Stimulated activated CD8-positive, alpha-beta memory T cell treated with anti-CD3 and anti-CD28 coated beads, Interleukin-4, amount 100 ng/mL, for 48 hours (primary cell): ENCODE measurements around the gene RAPGEF3.
A peak's percentile ranks its signal among the peaks of the same experiment; 100 is the strongest.

Experiments used
- DNase-seq: peaks from one replicate; pipeline ENCODE4 v3.0.0-alpha.2; 2020

RAPGEF3 gene

GRCh38 chr12:47717443-47718193 lies 41.1 kb downstream of the RAPGEF3 start:
- peak; percentile 65 for DNase-seq

DNA sequence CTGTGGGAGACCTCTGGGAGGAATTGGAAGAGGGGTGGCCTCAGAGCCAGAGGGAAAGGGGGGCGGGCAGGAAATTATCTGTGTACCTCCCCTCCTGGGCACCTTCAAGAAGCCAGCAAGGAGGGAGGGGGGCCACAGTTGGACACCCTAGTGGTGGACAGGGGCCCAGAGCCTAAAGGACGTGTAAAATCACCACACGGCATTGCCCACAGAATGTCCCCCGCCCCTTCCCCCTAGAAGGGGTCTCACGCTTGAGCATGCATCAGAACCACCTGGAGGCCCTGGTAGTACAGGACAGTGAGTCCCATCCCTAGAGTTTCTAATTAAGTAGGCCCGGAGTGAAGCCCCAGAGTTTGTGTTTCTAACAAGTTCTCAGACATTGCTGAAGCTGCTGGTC lies 41.6 kb downstream of the RAPGEF3 start:
- DNase-seq, result no peak

- DNase-seq, result peak; percentile 22
Measured at GRCh38 chr12:47715877-47716548, 42.7 kb downstream of the RAPGEF3 start.

DNA sequence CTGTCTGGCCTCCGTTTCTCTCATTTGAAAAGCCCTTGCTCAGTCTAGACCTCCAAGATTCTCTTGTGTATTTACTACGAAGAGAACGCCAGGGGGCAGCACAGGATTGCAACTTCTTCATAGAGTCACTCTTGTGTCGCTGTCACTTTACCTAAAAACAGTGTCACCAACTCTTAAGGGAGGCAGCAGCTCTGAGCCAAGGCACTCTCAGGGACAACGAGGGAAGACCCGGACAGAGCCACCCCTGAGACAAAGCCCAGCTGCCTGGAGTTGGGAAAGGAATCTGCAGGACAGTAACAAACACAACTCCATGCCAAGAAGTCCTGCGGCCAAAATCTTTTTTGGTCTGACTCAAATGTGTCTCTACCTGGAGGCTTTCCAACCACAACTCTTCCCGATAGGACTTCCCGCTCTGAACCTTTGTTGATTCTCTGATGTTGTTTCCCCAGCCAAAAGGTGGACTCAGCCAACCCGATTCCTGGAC lies 43.2 kb downstream of the RAPGEF3 start:
- peak; percentile 87 for DNase-seq

- DNase-seq, result peak; percentile 12
Measured at GRCh38 chr12:47714826-47715386, 43.8 kb downstream of the RAPGEF3 start.

- DNase-seq, result no peak
Measured at GRCh38 chr12:47712171-47712570, 46.5 kb downstream of the RAPGEF3 start.

DNA sequence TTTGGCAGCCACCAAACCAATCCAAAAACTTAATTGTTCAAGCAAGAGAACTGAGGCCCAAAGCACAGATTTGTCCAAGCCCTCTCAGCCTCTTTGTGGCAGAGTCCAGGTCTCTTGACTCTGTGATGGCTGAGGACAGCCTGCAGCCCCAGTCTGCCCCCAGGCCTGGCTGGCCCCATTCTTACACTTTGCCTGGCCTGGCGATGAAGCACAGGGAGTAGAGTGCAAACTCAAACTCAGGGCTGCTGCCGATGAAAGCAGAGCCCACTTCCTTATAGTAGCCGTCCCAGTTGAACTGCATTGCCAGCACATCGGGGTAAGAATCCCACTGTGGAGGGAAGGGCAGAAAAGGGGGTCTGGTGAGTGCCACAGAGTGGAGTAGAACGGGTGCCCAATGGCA lies 47.2 kb downstream of the RAPGEF3 start:
- DNase-seq, result no peak

DNA sequence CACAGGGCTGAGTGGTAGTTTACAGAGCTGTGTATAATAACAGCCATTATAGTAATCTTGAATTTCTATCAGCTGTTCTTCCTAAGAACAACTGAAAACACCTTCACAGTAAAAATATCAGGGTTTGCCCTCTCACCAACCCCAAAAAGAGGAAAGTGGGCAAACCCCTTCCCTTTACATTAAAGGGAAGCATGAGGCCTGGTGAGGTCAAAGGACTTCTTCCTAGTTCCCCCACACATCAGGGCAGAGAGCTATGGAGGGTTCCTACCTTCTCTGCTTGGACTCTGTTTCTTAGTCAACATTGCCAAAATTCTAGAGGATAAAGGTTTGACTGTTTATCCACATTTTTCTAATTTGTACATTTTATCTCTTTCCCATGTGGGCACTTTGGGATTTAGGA lies 48.4 kb downstream of the RAPGEF3 start:
- DNase-seq, result no peak

DNA sequence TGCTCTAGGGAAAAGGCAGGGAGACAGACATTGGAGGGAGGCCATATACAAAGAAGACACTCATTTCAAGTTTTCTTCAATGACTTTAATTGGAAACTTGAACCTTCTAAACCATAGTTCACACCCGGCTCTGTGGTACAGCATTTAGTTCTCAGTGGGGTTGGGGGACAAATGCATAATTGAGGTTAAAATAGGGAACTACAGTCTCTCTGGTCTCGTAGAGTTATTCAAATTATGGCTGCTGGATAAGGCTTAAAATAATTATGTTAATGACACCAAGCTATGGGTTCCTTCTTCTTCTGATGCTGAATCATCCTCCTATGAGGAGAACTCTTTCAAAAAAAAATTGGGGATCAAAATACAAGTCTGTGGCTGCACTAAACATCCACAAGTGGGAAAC lies 49.0 kb downstream of the RAPGEF3 start:
- DNase-seq, result no peak

GRCh38 chr12:47709237-47709636 lies 49.4 kb downstream of the RAPGEF3 start:
- DNase-seq, result no peak

DNA sequence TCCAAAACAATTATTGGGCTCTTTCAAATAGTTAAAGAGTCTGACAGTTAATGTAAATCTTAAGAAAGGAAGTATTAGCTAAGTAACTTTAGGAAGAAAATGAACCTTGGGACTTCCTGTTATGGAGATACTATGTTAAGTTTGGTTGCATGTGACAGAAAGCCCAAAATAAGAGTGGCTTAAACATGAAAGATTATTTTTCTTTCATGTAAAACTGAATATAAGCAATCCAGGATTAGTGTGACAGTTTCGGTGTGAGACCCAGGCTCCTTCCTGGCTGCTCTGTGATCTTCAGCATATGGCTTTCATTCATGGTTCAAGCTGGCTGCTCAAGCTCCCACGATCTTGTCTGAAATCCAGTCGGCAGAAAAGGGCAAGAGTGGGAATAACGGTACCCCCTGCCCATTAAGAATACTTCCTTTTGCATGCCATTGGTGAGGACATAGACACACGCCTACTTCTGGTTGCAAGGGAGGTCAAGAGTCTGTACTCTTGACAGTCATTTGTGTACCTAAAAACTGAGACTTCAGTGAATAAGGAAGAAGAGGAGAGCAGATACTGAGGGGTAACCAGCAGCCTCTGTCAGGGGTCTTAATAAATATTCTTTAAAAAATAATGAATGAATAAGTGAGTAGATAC lies 50.7 kb downstream of the RAPGEF3 start:
- no peak for DNase-seq

DNA sequence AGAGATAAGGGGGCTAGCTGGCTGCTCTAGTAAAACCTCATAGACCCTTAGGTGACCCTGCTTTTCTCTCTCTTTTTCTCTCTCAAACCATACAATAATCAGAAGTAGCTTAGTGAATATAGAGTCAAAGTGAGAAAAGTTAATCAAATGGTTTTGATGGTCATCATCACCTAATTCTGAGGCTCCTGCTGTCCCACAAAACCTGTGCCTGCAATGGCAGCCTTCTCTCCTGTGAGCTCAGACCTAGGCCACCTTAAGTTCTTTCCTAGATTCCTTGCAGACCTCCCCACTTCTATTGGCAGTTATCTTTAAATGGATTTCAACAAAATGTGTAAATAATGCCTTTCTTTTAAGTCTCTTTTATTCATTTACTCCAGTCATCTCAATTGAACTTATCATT lies 51.3 kb downstream of the RAPGEF3 start:
- no peak for DNase-seq

DNA sequence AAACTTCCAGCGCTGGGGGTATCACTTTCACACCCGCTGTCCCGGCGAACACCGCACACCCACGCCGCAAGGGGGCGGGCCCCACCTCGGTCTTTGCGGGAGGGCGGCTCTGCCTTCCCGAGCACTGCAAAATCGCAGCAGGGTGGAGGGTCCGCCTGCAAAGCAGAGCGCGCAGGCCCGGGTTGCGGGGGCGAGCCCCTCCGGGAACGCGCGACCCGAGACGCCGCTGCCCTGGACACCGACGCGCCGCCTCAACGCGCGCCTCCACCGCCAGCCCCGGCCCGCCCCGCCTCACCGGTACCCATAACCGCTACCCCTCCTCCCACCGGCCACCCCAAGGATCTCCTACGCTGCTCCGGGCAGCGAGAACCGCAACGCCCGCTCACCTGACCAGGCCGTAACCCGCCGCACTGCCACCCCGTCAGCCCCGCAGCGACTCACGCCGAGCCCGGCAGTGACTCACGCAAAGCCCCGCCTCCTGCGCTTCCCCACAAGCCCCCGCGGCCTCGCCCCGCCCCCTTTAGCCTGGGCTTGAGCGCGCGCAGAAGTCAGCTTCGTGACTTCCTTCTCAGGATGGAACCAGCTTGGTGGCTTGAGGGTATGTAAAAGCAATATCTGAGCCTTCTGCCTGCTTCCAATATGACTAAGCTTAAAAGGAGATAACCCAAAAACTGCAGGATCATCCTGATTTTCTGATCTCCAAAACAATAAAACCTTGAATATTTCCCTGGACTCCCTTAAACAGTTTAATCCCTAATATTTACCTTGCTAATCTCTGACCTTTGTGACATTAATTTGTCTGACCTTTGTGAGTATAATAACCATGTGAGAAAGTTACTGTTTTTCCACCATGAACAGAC lies 52.9 kb downstream of the RAPGEF3 start, which contains the start of gene RPAP3:
TSS of gene RPAP3 (minus strand) at position 465 of the 860 bp plus-strand sequence. CDS start 3,190 bp downstream, outside the sequence.
- DNase-seq, result peak; percentile 99

DNA sequence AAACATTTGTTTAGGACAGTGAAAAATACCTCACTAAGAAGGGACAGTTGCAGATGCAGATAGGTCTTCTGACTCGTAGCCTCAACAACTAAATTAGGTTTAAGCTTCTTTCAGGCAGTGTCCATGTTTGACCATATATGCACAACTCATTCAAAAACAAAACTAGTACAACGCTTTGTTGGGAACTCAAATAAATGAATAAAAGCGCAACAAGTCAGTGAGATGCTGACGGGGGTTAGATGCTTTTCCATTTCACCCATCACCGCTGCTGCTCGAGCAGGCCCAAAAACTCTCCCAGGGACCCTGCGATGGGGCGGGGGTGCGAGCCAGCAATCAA lies 53.5 kb downstream of the RAPGEF3 start:
- no peak for DNase-seq

- DNase-seq, result no peak
Measured at GRCh38 chr12:47704719-47705118, 54.0 kb downstream of the RAPGEF3 start.

DNA sequence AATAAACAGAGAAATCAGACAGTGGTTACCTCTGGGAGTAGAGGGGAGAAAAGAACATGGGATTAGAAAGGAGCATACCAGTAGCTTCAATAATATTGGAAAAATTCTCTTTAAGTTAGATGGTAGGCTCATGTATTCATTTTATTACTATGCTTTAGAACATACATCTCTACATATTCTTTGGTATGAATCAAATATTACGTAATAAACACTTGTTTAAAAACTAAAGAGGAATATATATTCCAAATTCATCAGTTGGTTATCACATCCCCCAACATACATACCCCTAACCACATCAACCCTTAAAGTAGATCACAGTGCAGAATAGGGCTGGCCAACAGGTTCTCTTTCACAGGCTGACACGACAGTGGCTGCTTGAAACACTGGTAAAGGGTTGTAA lies 58.4 kb downstream of the RAPGEF3 start:
- DNase-seq, result no peak

GRCh38 chr12:47698631-47699030 lies 60.0 kb downstream of the RAPGEF3 start:
- no peak for DNase-seq

- no peak for DNase-seq
Measured at GRCh38 chr12:47698055-47698454, 60.6 kb downstream of the RAPGEF3 start.

- DNase-seq, result no peak
Measured at GRCh38 chr12:47689215-47689614, 69.5 kb downstream of the RAPGEF3 start.

DNA sequence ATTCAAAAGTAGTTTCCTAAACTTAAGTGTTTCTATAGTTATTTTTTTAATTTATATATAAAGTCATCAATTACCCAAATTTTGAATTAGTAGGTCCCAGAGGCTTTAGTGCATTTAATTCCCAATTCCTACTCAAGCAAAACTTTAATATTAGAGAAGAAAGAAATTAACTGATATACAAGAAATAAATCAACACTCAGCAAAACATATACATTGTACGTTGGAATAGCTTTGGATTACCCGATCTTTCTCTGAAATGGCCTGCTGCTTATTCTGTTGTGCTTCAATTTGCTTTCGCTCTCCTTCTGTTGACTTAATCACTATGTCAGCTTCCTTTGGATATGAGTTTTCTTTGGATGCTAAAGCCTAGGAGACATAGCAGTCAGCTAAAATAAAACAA lies 71.0 kb downstream of the RAPGEF3 start:
- no peak for DNase-seq

GRCh38 chr12:47686645-47687240 lies 71.9 kb downstream of the RAPGEF3 start:
- DNase-seq, result no peak
